HFF-Myc (cell line): ENCODE results near the gene FBXW11.
A peak's percentile ranks its signal among the peaks of the same experiment; 100 is the strongest.
"Not testable (repeated sequence)": the region's sequence is repeated elsewhere in the genome, so short reads cannot be mapped to it uniquely, and the experiment has no call there.

Source experiments
- DNase-seq: peaks from one replicate; pipeline ENCODE4 v3.0.0-alpha.2; 2011; ENCODE audit warnings: low read depth; ENCODE audit errors: extremely low read depth
- H3K4me3 ChIP-seq: replicated peaks from 2 replicates; pipeline ENCODE4 v1.5.1; 2011; ENCODE audit warnings: low read depth, mild to moderate bottlenecking, control low read depth, low read length
- CTCF ChIP-seq: IDR thresholded peaks from 2 replicates; pipeline ENCODE4 v1.5.1; 2012; ENCODE audit warnings: mild to moderate bottlenecking, low read depth, low read length, control low read depth; ENCODE audit errors: missing control alignments

Gene FBXW11

DNA sequence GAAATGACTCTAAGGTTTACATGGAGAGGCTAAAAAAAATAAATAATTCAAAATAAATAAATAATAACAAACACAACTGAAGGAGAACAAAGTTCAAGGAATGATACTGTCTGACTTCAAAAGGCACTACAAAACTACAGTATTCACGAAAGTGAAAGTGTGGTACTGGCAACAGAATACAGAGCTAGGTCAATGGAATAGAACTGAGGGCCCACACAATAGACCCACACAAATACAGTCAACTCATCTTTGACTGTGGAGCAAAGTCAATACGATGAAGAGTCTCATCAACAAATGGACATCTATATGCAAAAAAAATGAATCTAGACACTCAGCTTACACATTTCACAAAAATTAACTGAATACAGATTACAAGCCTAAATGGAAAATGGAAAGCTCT lies 75.3 kb downstream of the FBXW11 start:
- H3K4me3 ChIP-seq = no peak overlapping the region
- DNase-seq = no peak
- TF ChIP-seq CTCF = no peak

GRCh38 chr5:171927345-171927941 lies 79.0 kb downstream of the FBXW11 start:
- no peak overlapping the region for H3K4me3 ChIP-seq
- no peak for DNase-seq
- TF ChIP-seq CTCF = peak; percentile 25

DNA sequence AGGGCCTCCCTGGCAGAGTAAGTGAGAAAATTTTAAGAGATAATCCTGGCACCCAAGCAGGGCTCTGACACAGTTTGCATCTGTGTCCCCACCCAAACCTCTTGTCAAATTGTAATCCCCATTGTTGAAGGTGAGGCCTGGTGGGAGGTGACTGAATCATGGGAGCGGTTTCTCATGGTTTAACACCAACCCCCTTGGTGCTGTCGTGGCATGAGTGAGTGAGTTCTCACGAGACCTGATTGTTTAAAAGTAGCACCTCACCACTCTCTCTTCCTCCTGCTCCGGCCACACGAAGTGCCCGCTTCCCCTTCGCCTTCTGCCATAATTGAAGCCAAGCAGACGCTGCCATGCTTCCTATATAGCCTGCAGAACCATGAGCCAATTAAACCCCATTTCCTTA lies 80.1 kb downstream of the FBXW11 start:
- no peak for TF ChIP-seq CTCF
- no peak overlapping the region for H3K4me3 ChIP-seq
- no peak for DNase-seq

DNA sequence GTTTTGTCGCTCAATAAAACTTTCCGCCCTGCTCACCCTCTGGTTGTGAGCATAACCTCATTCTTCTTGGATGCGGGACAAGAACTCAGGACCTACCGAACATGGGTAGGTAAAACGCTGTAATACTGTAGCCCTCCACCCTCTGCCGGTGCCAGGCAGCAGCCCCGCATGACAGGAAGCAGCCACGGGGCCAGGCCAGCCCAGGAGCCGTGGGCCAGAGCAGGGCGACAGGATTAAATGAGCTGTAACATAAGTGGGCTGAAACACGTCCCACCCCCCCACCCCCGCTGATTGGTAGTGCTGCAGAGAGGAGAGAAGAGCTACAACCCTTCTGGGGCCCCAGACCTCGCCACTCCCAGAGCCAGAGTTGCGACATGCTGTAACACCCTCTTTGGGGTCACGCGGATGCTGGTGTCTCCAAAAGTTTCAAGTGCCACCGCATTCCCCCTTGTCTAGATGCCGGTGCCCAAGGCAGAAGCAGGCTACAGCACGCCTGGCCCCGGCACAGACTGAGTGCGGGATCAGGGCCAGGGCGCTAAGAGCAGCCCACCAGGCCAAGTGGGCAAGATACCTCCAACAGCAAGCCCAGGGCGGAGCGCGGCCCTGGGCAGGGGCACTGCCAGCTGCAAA lies 81.8 kb downstream of the FBXW11 start:
- no peak for TF ChIP-seq CTCF
- no peak for DNase-seq
- no peak overlapping the region for H3K4me3 ChIP-seq

GRCh38 chr5:171920765-171921391 lies 85.6 kb downstream of the FBXW11 start:
- TF ChIP-seq CTCF = no peak
- no peak for DNase-seq
- no peak overlapping the region for H3K4me3 ChIP-seq

DNA sequence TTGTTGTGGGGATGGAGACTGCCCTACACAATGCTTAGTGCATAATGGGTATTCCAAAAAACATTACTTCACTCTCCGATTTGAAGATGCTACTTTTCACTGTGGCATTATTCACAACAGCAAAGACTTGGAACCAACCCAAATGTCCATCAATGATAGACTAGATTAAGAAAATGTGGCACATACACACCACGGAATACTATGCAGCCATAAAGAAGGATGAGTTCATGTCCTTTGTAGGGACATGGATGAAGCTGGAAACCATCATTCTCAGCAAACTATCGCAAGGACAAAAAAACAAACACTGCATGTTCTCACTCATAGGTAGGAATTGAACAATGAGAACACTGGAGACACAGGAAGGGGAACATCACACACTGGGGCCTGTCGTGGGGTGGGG lies 90.7 kb downstream of the FBXW11 start:
- not testable (repeated sequence) for H3K4me3 ChIP-seq, DNase-seq

- no peak for TF ChIP-seq CTCF
- no peak overlapping the region for H3K4me3 ChIP-seq
- no peak for DNase-seq
These were observed 91.6 kb downstream of the FBXW11 start for GRCh38 chr5:171914726-171915338.
